BLaER1 treated with 17β-estradiol and CSF1 and Interleukin-3, amounts not matched to agents 10 nM and 100 nM (cell line): ENCODE data around the gene ZDHHC21.

Experiments used
- H3K27ac ChIP-seq, 11 experiments: shearing (Covaris generic); formaldehyde crosslinking; 2 replicates each; pipeline ENCODE4 v1.8.1; 2022
- H3K27me3 ChIP-seq, 11 experiments: shearing (Covaris generic); formaldehyde crosslinking; 2 replicates each; pipeline ENCODE4 v1.8.1; 2022
- H3K36me3 ChIP-seq, 11 experiments: shearing (Covaris generic); formaldehyde crosslinking; 2 replicates each; pipeline ENCODE4 v1.8.1; 2022
- H3K4me1 ChIP-seq, 10 experiments: shearing (Covaris generic); formaldehyde crosslinking; 2 replicates each; pipeline ENCODE4 v1.8.1; 2022
- H3K4me2 ChIP-seq, 11 experiments: shearing (Covaris generic); formaldehyde crosslinking; 2 replicates each; pipeline ENCODE4 v1.8.1; 2022
- H3K4me3 ChIP-seq, 10 experiments: shearing (Covaris generic); formaldehyde crosslinking; 2 replicates each; pipeline ENCODE4 v1.8.1; 2022
- H3K9ac ChIP-seq, 11 experiments: shearing (Covaris generic); formaldehyde crosslinking; 2 replicates each; pipeline ENCODE4 v1.8.1; 2022
- H3K9me3 ChIP-seq, 11 experiments: shearing (Covaris generic); formaldehyde crosslinking; replicated peaks in 1 of 11; 2 replicates each; pipeline ENCODE4 v1.8.1; 2022
- H4K20me1 ChIP-seq, 11 experiments: shearing (Covaris generic); formaldehyde crosslinking; 2 replicates each; pipeline ENCODE4 v1.8.1; 2022
- Cebpa-rat ChIP-seq, 11 experiments: shearing (Covaris generic); IDR thresholded peaks; 2 replicates each; pipeline ENCODE4 v1.8.1; 2022

Gene ZDHHC21

GRCh38 chr9:14693251-14693861, at the start of gene ZDHHC21:
TSS of gene ZDHHC21 (minus strand) at chr9:14693432. CDS start at chr9:14674340, 19,092 bp downstream.
- Histone ChIP-seq H3K4me1 (peaks cover 7 to 24% (median 19%) of the 10 kb centered on the region in 10 experiments; a peak in 19 of 20 replicates), H3K4me2 (peak within 1 kb of the TSS; percentile 80 to 98 (median 90)), H3K27ac (peak within 1 kb of the TSS; percentile 41 to 81 (median 75); a peak in 21 of 22 replicates)

GRCh38 chr9:14741369-14741768, 48.1 kb upstream of the ZDHHC21 start:
- peaks cover 0 to 3% (median 0%) of the 10 kb centered on the region in 11 experiments; a peak in 1 of 22 replicates for H3K9me3 ChIP-seq
- no peak overlapping the region for H3K9ac ChIP-seq
- H3K4me1 ChIP-seq = no peaks in the 10 kb centered on the region
- no peak overlapping the region for H3K4me2 ChIP-seq
- H3K36me3 ChIP-seq = no peaks in the 10 kb centered on the region
- no peak overlapping the region for H3K4me3 ChIP-seq
- no peak for TF ChIP-seq Cebpa-rat (IDR thresholded peaks at IDR 0.05)
- H4K20me1 ChIP-seq = no peaks in the 10 kb centered on the region
- no peaks in the 10 kb centered on the region for H3K27me3 ChIP-seq
- H3K27ac ChIP-seq = no peak overlapping the region

More at GRCh38 chr9:14693251-14693861, at the start of gene ZDHHC21:
- H4K20me1 ChIP-seq = peaks cover 0 to 7% (median 0%) of the 10 kb centered on the region in 11 experiments; a peak in 3 of 22 replicates
- no peak for TF ChIP-seq Cebpa-rat (IDR thresholded peaks at IDR 0.05)
- H3K9me3 ChIP-seq = no peaks in the 10 kb centered on the region
- peak within 1 kb of the TSS; percentile 70 to 86 (median 76) for H3K4me3 ChIP-seq
- H3K27me3 ChIP-seq = peaks cover 0 to 13% (median 0%) of the 10 kb centered on the region in 11 experiments; a peak in 3 of 22 replicates
- peaks cover 8 to 20% (median 17%) of the 10 kb centered on the region in 11 experiments; a peak in 17 of 22 replicates for H3K36me3 ChIP-seq
- peak within 1 kb of the TSS; percentile 74 to 86 (median 81) for H3K9ac ChIP-seq

GRCh38 chr9:14733133-14733532, 39.9 kb upstream of the ZDHHC21 start:
- H3K27ac ChIP-seq = no peak overlapping the region
- H3K36me3 ChIP-seq = no peaks in the 10 kb centered on the region
- no peak for TF ChIP-seq Cebpa-rat (IDR thresholded peaks at IDR 0.05)
- no peak overlapping the region for H3K4me3 ChIP-seq
- H3K4me1 ChIP-seq = no peaks in the 10 kb centered on the region
- H3K27me3 ChIP-seq = no peaks in the 10 kb centered on the region
- no peaks in the 10 kb centered on the region for H4K20me1 ChIP-seq
- H3K9me3 ChIP-seq = no peaks in the 10 kb centered on the region
- H3K9ac ChIP-seq = no peak overlapping the region
- no peak overlapping the region for H3K4me2 ChIP-seq

GRCh38 chr9:14731294-14731981, 38.2 kb upstream of the ZDHHC21 start:
- H3K36me3 ChIP-seq = no peaks in the 10 kb centered on the region
- no peak overlapping the region for H3K27ac ChIP-seq
- TF ChIP-seq Cebpa-rat (IDR thresholded peaks at IDR 0.05) = no peak
- H3K9ac ChIP-seq = no peak overlapping the region
- H3K27me3 ChIP-seq = no peaks in the 10 kb centered on the region
- H3K4me1 ChIP-seq = no peaks in the 10 kb centered on the region
- no peaks in the 10 kb centered on the region for H4K20me1 ChIP-seq
- H3K4me3 ChIP-seq = no peak overlapping the region
- H3K9me3 ChIP-seq = no peaks in the 10 kb centered on the region
- H3K4me2 ChIP-seq = no peak overlapping the region

GRCh38 chr9:14730461-14730898, 37.2 kb upstream of the ZDHHC21 start:
- Histone ChIP-seq H3K36me3 (no peaks in the 10 kb centered on the region), H3K27me3 (no peaks in the 10 kb centered on the region), H3K4me2 (no peak overlapping the region), H3K9ac (no peak overlapping the region), H4K20me1 (no peaks in the 10 kb centered on the region), H3K27ac (no peak overlapping the region), H3K4me1 (no peaks in the 10 kb centered on the region), H3K9me3 (no peaks in the 10 kb centered on the region), H3K4me3 (no peak overlapping the region)
- no peak for TF ChIP-seq Cebpa-rat (IDR thresholded peaks at IDR 0.05)

GRCh38 chr9:14723301-14723700, 30.1 kb upstream of the ZDHHC21 start:
- Histone ChIP-seq H3K4me3 (no peak overlapping the region), H3K9ac (no peak overlapping the region), H3K27me3 (no peaks in the 10 kb centered on the region), H3K4me1 (no peaks in the 10 kb centered on the region), H3K36me3 (no peaks in the 10 kb centered on the region), H3K4me2 (no peak overlapping the region), H3K9me3 (no peaks in the 10 kb centered on the region), H4K20me1 (no peaks in the 10 kb centered on the region), H3K27ac (no peak overlapping the region)
- no peak for TF ChIP-seq Cebpa-rat (IDR thresholded peaks at IDR 0.05)

GRCh38 chr9:14722391-14723035, 29.3 kb upstream of the ZDHHC21 start, which contains the start of gene CER1:
TSS of gene CER1 (minus strand) at chr9:14722733. CDS start at chr9:14722672, 61 bp downstream.
- Histone ChIP-seq H3K9me3 (no peaks in the 10 kb centered on the region), H3K4me2 (no peak within 1 kb of the TSS), H3K27me3 (no peaks in the 10 kb centered on the region), H3K9ac (no peak within 1 kb of the TSS), H3K4me3 (no peak within 1 kb of the TSS), H3K4me1 (no peaks in the 10 kb centered on the region), H3K36me3 (no peaks in the 10 kb centered on the region), H4K20me1 (no peaks in the 10 kb centered on the region), H3K27ac (no peak within 1 kb of the TSS)
- TF ChIP-seq Cebpa-rat (IDR thresholded peaks at IDR 0.05) = no peak

- H3K27me3 ChIP-seq = no peaks in the 10 kb centered on the region
- no peak for TF ChIP-seq Cebpa-rat (IDR thresholded peaks at IDR 0.05)
Measured at GRCh38 chr9:14719231-14719923, 26.1 kb upstream of the ZDHHC21 start.

GRCh38 chr9:14715102-14715501, 21.9 kb upstream of the ZDHHC21 start:
- Histone ChIP-seq H3K36me3 (no peaks in the 10 kb centered on the region), H3K4me1 (peaks cover 0 to 6% (median 2%) of the 10 kb centered on the region in 10 experiments; a peak in 6 of 20 replicates), H3K27me3 (peaks cover 0 to 23% (median 0%) of the 10 kb centered on the region in 11 experiments; a peak in 3 of 22 replicates), H3K9ac (no peak overlapping the region), H3K4me3 (no peak overlapping the region), H3K27ac (no peak overlapping the region), H3K4me2 (no peak overlapping the region), H3K9me3 (peaks cover 0 to 4% (median 2%) of the 10 kb centered on the region in 11 experiments; a peak in 9 of 22 replicates), H4K20me1 (no peaks in the 10 kb centered on the region)
- TF ChIP-seq Cebpa-rat (IDR thresholded peaks at IDR 0.05) = no peak

More at GRCh38 chr9:14719231-14719923, 26.1 kb upstream of the ZDHHC21 start:
- Histone ChIP-seq H3K36me3 (no peaks in the 10 kb centered on the region), H4K20me1 (no peaks in the 10 kb centered on the region), H3K4me1 (no peaks in the 10 kb centered on the region), H3K27ac (no peak overlapping the region), H3K9me3 (no peaks in the 10 kb centered on the region), H3K4me3 (no peak overlapping the region), H3K4me2 (no peak overlapping the region), H3K9ac (no peak overlapping the region)
